NCI-H1105 (cell line): Measurements from ENCODE around the gene ARL17B.
"Not testable (repeated sequence)": the region's sequence is repeated elsewhere in the genome, so short reads cannot be mapped to it uniquely, and the experiment has no call there.

ENCODE experiments used
- DNase-seq: peaks from one replicate; lab custom pipeline; 2025; lab: John Stamatoyannopoulos, UW

The ARL17B gene

DNA sequence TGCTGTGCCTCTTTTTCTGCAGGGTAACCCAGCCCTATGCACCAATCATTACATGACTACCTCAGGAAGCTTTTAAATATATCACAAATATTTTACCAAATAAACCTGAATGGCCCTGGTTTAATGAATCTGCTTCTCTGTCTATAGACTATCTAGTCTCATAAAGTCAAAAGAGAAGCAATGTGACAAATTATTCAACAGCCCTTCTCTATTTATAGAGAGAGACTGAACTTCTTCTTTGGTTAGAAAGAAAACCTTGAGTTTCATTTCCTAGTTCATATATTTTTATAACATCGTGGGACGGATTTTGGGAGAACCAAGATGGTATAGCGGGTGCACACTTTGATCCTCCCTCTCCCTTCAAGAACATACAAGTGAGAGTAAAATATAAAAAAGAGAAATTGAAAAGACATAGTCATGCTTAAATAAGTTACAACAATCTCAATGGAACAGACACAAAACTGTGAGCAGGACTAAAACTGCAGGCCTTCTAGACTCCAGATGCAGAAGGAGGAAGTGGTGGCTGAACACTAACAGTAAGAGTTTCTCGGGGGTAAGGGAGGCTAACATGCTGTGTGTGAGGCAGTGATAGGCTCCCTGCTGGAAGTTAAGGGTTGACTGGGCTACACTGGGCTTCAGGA is 70.5 kb downstream of the ARL17B start:
- not testable (repeated sequence) for DNase-seq

GRCh38 chr17:46287587-46287986 is 74.0 kb downstream of the ARL17B start:
- not testable (repeated sequence) for DNase-seq

- peak; percentile 84 for DNase-seq
Measured at GRCh38 chr17:46286764-46287221, 74.8 kb downstream of the ARL17B start.

GRCh38 chr17:46285500-46285899 is 76.1 kb downstream of the ARL17B start:
- DNase-seq = not testable (repeated sequence)

GRCh38 chr17:46284467-46284866 is 77.1 kb downstream of the ARL17B start:
- not testable (repeated sequence) for DNase-seq

DNA sequence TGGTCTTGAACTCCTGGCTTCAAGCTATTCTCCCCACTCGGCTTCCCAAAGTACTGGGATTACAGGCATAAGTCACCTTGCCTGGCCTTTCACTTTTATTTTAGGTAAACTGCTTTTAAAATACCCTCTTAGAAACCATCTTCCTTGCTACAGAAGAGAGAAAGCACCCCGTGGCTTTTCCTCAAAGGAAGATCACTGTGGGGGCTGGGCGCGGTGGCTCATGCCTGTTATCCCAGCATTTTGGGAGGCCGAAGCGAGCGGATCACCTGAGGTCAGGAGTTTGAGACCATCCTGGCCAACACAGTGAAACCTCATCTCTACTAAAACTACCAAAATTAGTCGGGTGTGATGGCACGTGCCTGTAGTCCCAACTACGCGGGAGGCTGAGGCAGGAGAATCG is 78.9 kb downstream of the ARL17B start:
- DNase-seq = not testable (repeated sequence)

DNA sequence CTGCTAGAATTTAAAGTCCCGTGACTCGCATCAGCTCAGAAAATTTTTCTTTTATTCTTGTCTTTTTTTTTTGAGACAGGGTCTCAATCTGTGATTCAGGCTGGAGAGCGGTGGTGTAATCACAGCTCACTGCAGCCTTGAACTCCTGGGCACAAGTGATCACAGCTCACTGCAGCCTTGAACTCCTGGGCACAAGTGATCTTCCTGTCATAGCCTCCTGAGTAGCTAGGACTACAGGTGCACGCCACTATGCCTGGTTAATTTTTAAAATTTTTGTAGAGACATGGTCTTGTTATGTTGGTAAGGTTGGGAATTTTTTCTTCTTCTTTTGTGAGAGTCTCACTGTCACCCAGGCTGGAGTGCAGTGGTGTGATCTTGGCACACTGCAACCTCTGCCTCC is 80.2 kb downstream of the ARL17B start:
- DNase-seq = not testable (repeated sequence)

GRCh38 chr17:46276728-46277479 is 84.7 kb downstream of the ARL17B start:
- peak; percentile 37 for DNase-seq

DNA sequence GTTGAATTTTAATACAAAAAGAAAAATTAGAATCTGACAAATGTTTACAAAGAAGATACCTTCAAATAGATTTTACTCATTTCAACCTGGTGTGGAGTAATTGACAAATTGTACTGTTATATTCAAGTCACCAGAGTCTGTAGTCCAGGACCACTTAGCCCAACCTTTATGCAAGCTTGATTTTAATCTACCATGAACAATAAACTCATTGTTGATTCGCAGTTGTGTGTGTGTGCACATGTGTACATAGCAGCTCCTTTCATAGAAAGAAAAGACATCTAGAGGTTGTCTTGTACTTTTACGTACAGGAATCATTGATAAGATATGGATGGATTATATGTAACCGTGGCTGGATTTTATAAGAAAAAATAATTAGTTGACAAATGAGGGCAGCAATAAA is 87.3 kb downstream of the ARL17B start:
- no peak for DNase-seq

DNA sequence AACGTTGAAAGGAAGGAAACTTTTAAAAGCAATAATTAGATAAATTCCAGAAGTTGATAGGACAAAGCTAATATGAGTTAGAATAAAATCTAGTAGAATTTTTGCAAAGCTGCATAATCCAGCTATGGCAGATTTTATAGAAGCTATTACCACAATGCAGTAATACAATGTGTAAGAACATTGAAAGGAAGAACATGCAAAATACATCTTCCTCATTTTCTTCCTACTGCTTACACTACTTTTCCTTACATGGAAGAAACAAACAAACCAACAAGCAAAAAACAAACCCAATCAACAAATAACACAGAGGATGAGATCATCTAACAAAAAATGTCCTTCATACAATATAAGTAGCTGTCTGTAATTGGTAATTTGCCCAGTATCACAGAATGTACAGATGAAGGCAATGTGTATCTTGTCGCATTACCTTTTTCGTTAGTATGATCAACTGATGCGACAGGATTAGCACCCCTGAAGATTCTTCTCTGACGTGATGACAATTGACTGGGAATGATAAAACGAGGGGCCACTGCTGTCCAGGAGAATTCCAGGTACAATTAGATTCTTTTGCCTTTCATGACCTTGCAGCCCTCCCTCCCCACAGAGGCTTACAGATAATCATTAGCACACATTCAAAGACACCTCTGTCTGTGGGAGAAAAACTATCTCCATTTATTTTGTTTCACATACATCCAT is 87.9 kb downstream of the ARL17B start:
- DNase-seq = no peak

GRCh38 chr17:46270032-46270431 is 91.5 kb downstream of the ARL17B start:
- DNase-seq = no peak

DNA sequence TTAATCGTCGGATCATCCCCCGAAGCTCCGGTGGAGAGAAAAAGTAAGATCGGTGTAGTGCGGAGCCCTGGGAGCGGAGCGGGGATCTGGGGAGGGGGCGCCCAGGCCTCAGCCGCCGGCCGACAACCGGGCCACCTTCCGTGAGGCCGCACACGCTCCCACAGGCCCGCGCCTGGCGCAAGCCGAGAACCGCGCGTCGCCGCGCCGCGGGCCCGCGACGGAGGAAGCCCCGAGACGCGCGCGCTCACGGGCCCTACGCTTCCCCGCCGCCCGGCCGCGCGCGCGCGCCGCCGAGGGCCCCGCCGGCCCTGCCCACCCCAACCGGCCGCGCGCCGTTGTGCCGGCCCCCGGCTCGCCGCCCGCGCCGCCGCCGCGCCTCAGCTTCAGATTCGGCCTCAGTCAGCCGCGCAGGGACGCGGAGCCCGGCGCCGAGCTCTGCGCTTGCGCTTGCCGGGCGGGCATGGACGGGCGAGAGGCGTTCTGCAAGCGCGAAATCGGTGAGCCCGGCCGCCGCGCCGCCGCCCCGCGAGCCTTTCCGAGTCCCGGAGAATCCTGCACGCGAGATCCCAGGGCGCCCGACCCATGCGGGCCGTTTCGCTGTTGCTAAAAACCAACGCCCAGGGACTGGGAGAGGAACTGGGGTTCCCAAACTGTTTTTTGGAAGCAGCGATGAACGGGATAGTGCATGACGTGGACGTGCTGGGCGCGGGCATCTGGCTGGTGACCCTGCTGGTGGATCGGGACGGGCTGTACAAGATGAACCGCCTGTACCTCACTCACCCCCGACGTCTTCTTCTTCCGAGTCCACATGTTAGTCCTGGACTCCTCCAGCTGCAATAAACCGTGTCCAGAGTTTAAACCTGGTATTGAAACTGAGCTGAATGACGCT is 94.7 kb downstream of the ARL17B start:
- DNase-seq = peak; percentile 81

GRCh38 chr17:46266063-46266655 is 95.4 kb downstream of the ARL17B start:
- not testable (repeated sequence) for DNase-seq

DNA sequence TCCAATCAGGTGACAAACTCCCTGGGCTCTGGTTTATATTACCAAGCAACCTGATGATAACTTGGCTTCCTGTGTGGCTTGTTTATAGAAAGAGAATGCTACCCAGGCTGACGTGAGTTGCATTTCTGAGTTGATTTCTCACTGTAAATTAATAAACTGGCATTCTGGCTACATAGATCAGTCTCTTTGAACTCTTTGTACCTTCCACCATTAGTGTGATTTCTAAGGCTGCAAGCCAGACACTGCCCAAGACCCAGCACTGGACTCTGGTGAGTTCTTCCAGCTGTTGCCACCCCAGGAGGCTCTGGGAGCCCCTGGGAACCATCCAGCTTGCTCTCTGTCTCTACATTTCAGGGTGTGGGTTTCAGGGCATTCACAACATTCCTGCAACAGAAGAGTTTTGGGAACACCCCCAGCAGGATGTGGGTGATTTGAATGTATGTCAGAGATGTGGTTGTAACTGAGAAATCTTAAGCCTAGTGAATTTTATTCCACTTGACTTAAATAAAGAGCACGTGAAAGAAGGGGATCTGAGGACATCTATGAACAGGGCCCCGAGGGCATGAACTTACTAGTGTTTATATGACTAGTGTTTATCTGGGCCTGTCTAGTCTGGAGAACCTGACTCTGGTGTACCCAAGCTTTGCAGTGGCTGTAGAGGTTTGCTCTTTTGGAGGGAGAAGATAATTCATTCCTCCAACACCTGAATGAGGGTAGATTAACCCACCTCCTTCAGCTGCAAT is 96.9 kb downstream of the ARL17B start:
- no peak for DNase-seq

DNA sequence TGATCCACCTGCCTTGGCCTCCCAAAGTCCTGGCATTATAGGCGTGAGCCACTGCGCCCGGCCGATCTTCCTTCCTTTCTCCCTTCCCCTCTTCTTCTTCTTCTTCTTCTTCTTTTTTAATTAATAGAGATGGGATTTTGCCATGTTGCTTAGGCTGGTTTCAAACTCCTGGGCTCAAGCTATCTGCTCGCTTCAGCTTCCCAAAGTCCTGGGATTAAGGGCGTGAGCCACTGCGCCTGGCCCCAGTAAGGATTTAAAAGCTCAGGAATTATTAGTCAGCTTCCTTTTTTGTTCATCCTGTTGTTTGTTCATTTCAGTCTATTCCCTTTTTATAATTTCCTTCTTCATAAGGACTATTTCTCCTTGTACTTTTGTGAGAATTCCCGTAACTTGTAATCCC is 99.3 kb downstream of the ARL17B start:
- no peak for DNase-seq

DNA sequence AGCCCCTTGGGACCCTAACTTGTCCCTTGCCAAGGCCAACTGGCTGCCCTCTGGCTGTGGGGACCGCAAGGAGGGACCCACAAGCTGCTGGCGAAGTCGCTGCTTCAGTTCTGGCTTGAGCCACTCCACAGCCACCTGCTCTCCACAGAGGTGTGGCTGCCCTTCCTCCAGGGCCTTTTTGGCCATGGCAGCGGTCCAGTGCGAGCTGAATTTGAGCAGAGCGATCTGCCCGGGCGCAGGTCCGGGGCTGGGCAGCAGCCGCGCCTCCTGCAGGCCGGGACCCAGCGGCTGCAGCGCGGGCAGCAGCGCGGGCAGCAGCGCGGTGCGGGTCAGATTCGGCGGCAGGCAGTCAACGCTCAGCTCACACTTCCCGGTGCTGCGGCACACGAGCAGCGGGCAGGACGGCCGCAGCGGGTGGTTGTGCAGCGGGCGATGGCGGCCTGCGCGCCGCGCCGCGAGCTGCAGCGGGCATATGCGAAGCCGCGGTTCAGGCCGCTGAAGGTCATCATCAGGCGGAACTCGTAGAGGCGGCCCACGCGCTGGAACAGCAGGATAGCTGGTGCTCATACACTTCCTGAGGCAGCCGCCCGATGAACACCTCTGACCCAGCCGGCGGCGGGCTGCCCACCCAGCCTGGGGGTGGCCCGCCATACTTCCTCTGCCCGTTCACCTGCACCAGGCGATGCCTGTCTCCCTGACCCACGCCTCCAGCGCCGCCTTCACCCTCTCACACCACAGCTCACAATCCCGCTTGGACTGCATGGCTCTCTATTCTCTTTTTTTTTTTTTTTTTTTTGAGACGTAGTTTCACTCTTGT is 101.5 kb downstream of the ARL17B start:
- not testable (repeated sequence) for DNase-seq

DNA sequence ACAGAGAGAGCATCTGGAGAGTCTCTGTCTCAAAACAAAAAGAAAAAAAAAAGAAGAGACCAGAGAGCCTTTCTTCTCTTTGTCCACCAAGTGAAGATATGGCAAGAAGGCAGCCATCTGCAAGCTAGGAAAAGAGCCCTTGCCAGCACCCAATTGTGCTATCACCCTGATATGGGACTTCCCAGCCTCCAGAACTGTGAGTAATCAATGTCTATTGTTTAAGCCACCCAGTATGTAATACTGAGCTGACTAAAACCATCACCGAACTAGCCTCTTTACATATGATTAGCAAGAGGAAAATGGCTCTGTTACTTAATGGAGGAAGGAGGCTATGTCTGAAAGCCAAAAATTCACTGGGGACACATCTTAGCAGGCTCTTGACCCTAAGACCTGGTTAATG is 105.2 kb downstream of the ARL17B start:
- not testable (repeated sequence) for DNase-seq

- DNase-seq = not testable (repeated sequence)
Measured at GRCh38 chr17:46254215-46254614, 107.4 kb downstream of the ARL17B start.

- peak; percentile 75 for DNase-seq
Measured at GRCh38 chr17:46253722-46254121, 107.8 kb downstream of the ARL17B start.

DNA sequence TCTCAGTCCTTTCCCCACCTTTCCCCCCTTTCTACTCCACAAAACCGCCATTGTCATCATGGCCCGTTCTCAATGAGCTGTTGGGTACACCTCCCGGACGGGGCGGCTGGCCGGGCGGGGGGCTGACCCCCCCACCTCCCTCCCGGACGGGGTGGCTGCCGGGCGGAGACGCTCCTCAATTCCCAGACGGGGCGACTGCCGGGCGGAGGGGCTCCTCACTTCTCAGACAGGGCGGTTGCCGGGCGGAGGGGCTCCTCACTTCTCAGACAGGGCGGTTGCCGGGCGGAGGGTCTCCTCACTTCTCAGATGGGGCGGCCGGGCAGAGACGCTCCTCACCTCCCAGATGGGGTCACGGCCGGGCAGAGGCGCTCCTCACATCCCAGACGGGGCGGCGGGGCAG is 108.8 kb downstream of the ARL17B start:
- not testable (repeated sequence) for DNase-seq
